ENCODE results near the gene STAC3. TPM values are rescaled to one million over a fixed set of nuclear protein-coding genes. Genes with fewer than 3 reads are reported as not detected.

The STAC3 gene
- total and polyA plus RNA-seq, 9 of the 15 experiments (the other 6 are each of a cell fraction or from before 2014, with no cell fraction given), result 0.45 to 6.4 (median 3.3) TPM

- TF ChIP-seq THAP12 (CRISPR knock-in tag; IDR thresholded peaks at IDR 0.05), result no peak
- TF ChIP-seq MBD2 (IDR thresholded peaks at IDR 0.05; ENCODE audit: borderline replicate concordance, low read depth), result no peak
- TF ChIP-seq ZBTB8A (IDR thresholded peaks at IDR 0.05; ENCODE audit: partially characterized antibody), result no peak
- TF ChIP-seq TEAD4 (IDR thresholded peaks at IDR 0.05; ENCODE audit: low read length), result no peak
- TF ChIP-seq TEAD4 (CRISPR knock-in tag; IDR thresholded peaks at IDR 0.05; ENCODE audit: borderline replicate concordance), result no peak
- TF ChIP-seq BCOR (IDR thresholded peaks at IDR 0.05), result no peak
- TF ChIP-seq NFE2 (IDR thresholded peaks at IDR 0.05; ENCODE audit: low read depth), result no peak
- TF ChIP-seq SREBF2 (CRISPR knock-in tag; IDR thresholded peaks at IDR 0.05), result 0 out of 2 replicates have a peak, but pooled peaks have one; percentile 44
- no peak for TF ChIP-seq ZNF79 (CRISPR knock-in tag; IDR thresholded peaks at IDR 0.05; ENCODE audit: low read depth)
- TF ChIP-seq NCOR1 (IDR thresholded peaks at IDR 0.05), result no peak
- TF ChIP-seq ILK (tag; IDR thresholded peaks at IDR 0.05; ENCODE audit: borderline replicate concordance, low read depth), result no peak
- no peak for TF ChIP-seq CBX1 (IDR thresholded peaks at IDR 0.05; ENCODE audit: low read depth)
- TF ChIP-seq PATZ1 (CRISPR knock-in tag; IDR thresholded peaks at IDR 0.05; ENCODE audit: borderline replicate concordance), result no peak
- TF ChIP-seq TGIF2 (CRISPR knock-in tag; IDR thresholded peaks at IDR 0.05), result no peak
- TF ChIP-seq ZNF140 (CRISPR knock-in tag; IDR thresholded peaks at IDR 0.05), result no peak
- peak; percentile 96 for TF ChIP-seq ATF3 (IDR thresholded peaks at IDR 0.05)
- 0 out of 2 replicates have a peak, but pooled peaks have one; percentile 52 for TF ChIP-seq ATF3 (CRISPR knock-in tag; conservative IDR thresholded peaks at IDR 0.05)
- no peak for TF ChIP-seq ZNF263 (CRISPR knock-in tag; IDR thresholded peaks at IDR 0.05; ENCODE audit: borderline replicate concordance)
- no peak for TF ChIP-seq ZKSCAN1 (IDR thresholded peaks at IDR 0.05; ENCODE audit: low read depth, low read length)
- no peak for TF ChIP-seq NR2F6 (CRISPR knock-in tag; IDR thresholded peaks at IDR 0.05)
- no peak for TF ChIP-seq CHD2 (IDR thresholded peaks at IDR 0.05; ENCODE audit: low read depth, low read length)
- no peak for TF ChIP-seq RFX7 (CRISPR knock-in tag; IDR thresholded peaks at IDR 0.05)
- TF ChIP-seq ZNF431 (CRISPR knock-in tag; IDR thresholded peaks at IDR 0.05), result no peak
- no peak for TF ChIP-seq U2AF2 (optimal IDR thresholded peaks at IDR 0.05; ENCODE audit: low read depth, low read length)
- TF ChIP-seq ARID2 (IDR thresholded peaks at IDR 0.05), result no peak
These were observed 21.2 kb downstream of the STAC3 start, which contains the start of gene SHMT2 (continued) for GRCh38 chr12:57229634-57230380.
